Left ventricle myocardium inferior (tissue), 1 donor: Measurements from ENCODE around the gene MACC1. TPM values are rescaled to one million over a fixed set of nuclear protein-coding genes. Genes with fewer than 3 reads are reported as not detected.

Experiments
- DNase-seq: peaks from one replicate; pipeline ENCODE4 v3.0.0-alpha.2; 2020
- H3K27ac ChIP-seq: fragments of 200-600 bp; replicated peaks from 2 replicates; pipeline ENCODE4 v1.8.0; 2021
- H3K27me3 ChIP-seq: fragments of 200-600 bp; 2 replicates; pipeline ENCODE4 v1.8.0; 2021; ENCODE audit warnings: low read depth
- H3K36me3 ChIP-seq: fragments of 200-600 bp; 2 replicates; pipeline ENCODE4 v1.8.0; 2021
- H3K4me1 ChIP-seq: fragments of 200-600 bp; 2 replicates; pipeline ENCODE4 v1.8.0; 2021
- H3K4me3 ChIP-seq: fragments of 200-600 bp; 2 replicates; pipeline ENCODE4 v1.8.0; 2021; ENCODE audit warnings: mild to moderate bottlenecking, moderate library complexity
- H3K9me3 ChIP-seq: fragments of 200-600 bp; replicated peaks from 2 replicates; pipeline ENCODE4 v1.8.0; 2021
- CTCF ChIP-seq: fragments of 200-600 bp; IDR thresholded peaks from 2 replicates; pipeline ENCODE4 v1.8.0; 2021; ENCODE audit warnings: antibody characterized with exemption, mild to moderate bottlenecking, borderline replicate concordance
- intact Hi-C: fragments of 100-400 bp; cut with micrococcal nuclease; formaldehyde crosslinking; loops from one replicate; pipeline ENCODE4 v1.11.0; 2022
- total RNA-seq: library from RNA; stranded (reverse); fragmentation: NEBNext Ultra II Directional; extraction: Animal tissue kit (Norgen Biotek cat#: 25700); gene quantifications from one replicate; pipeline ENCODE4 v1.2.1, GENCODE V29; 2021
- donor health status: DM: no; HTN: yes; CAD: no; lungs with severe emphysema.

MACC1 gene
- total RNA-seq, 1 donor from 2014 or later: 0.03 TPM

DNA sequence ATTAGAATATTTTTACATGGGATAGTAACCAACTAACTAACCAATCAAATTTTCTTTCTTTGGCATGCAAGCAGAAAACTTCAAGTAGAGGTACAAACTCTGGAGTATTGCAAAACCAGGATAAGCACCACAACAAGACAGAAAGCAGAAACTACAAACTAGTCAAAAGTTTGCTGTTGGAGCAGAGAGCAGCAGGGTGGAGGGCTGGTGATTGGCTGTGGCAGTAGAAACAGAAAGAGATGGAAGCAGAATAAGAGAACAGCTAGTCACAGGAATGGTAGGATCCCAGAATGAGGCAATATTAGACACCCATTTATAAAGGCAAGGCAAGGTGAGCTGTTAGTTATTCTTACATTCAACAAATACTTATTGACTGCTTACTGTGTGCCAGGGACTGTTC, 6.8 kb upstream of the MACC1 start:
- H3K4me3 ChIP-seq: no peak overlapping the region
- no peak for DNase-seq
- H3K27ac ChIP-seq: no peak overlapping the region
- intact Hi-C loops: no loop called here
- no peaks in the 10 kb centered on the region for H3K4me1 ChIP-seq
- H3K27me3 ChIP-seq: peaks cover 12% of the 10 kb centered on the region
- no peaks in the 10 kb centered on the region for H3K36me3 ChIP-seq
- H3K9me3 ChIP-seq: no peaks in the 10 kb centered on the region
- TF ChIP-seq CTCF: no peak

- Histone ChIP-seq H3K27ac (no peak overlapping the region), H3K4me3 (no peak overlapping the region), H3K36me3 (no peaks in the 10 kb centered on the region), H3K9me3 (no peaks in the 10 kb centered on the region), H3K4me1 (no peaks in the 10 kb centered on the region), H3K27me3 (peaks cover 12% of the 10 kb centered on the region)
- DNase-seq: no peak
- TF ChIP-seq CTCF: no peak
- intact Hi-C loops: no loop called here
These were observed 6.2 kb upstream of the MACC1 start for GRCh38 chr7:20223356-20223755.

GRCh38 chr7:20222219-20222828, 5.1 kb upstream of the MACC1 start:
- Histone ChIP-seq H3K9me3 (no peaks in the 10 kb centered on the region), H3K4me1 (no peaks in the 10 kb centered on the region), H3K27me3 (peaks cover 12% of the 10 kb centered on the region), H3K27ac (peak overlapping the region; percentile 82), H3K4me3 (no peak overlapping the region), H3K36me3 (no peaks in the 10 kb centered on the region)
- no peak for DNase-seq
- intact Hi-C loops: no loop called here
- TF ChIP-seq CTCF: no peak

DNA sequence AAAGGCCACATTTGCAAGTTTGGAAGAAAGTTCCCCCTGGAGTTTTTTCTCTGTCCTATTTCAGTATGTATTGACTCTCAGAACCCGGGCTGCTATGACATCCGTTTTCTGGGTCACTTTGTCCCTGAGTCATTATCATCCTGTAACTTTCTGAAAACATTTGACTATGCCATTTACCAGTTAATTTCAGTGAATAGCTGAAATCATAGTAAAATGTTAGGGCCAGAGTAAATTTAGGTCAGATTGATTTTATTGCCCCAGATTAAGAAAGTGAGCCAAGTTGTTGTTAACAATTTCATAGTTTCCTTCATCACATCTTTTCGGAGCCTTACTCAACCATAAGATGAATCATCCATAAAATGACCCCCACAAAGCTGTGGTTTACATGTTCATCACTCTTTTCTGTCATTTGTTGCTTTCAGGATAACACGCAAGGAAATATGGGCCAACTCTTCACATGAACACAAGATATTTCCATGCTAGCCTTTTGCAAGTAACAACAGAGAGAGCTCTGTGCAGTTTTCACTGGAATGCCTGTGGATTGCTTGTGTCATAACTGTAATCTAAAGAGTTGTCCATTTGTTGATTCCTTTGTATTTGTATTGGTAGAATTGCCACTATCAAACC, 3.9 kb upstream of the MACC1 start:
- Histone ChIP-seq H3K36me3 (no peaks in the 10 kb centered on the region), H3K27me3 (peaks cover 12% of the 10 kb centered on the region), H3K4me1 (no peaks in the 10 kb centered on the region), H3K9me3 (no peaks in the 10 kb centered on the region), H3K27ac (peak overlapping the region; percentile 82), H3K4me3 (no peak overlapping the region)
- no peak for TF ChIP-seq CTCF
- DNase-seq: no peak
- intact Hi-C loops: no loop called here

- H3K27ac ChIP-seq: peak overlapping the region; percentile 82
These were observed 3.1 kb upstream of the MACC1 start for GRCh38 chr7:20220293-20220761.

More at GRCh38 chr7:20220293-20220761, 3.1 kb upstream of the MACC1 start:
- intact Hi-C loops: no loop called here
- H3K36me3 ChIP-seq: no peaks in the 10 kb centered on the region
- H3K4me1 ChIP-seq: no peaks in the 10 kb centered on the region
- no peak overlapping the region for H3K4me3 ChIP-seq
- H3K27me3 ChIP-seq: peaks cover 8% of the 10 kb centered on the region
- DNase-seq: no peak
- no peaks in the 10 kb centered on the region for H3K9me3 ChIP-seq
- TF ChIP-seq CTCF: no peak
